Measurements from ENCODE around the gene SLC1A7.

Gene SLC1A7

DNA sequence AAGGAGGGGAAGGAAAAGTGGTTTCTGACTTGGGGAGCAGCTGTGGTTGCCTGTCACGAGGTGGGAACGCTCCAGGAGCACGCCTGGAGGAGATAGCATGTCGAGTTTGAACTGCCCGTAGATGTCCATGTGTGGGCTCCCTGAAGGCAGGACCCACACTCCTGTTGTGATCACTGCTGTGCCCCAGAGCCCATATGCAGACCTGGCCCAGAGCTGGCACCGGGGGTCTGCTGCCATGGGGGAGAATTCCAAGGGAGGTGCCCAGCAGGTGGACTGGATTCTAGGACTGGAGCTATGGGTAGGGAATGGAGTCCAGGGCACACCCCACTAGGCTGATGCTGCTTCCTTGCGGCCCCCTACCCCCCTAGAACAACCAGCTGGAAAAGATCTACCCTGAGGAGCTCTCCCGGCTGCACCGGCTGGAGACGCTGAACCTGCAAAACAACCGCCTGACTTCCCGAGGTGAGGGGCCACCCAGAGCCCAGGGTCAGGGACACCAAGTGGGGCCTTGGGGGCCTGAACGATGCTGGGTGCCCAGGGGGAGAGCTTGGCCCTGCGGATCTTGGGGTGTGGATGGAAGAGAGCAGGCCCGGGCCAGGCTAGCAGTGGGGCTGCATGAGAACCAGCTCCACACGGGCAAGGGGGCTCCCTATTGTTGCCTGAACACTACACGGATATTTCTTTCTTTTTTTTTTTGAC lies 71.1 kb downstream of the SLC1A7 start:
- Histone ChIP-seq H3K4me1 (ENCODE audit: insufficient read depth, low read length, severe bottlenecking) (no peaks in the 10 kb centered on the region), H3K27ac (ENCODE audit: low read depth, low read length, poor library complexity, severe bottlenecking) (no peak overlapping the region), H2AFZ (ENCODE audit: low read length) (no peak overlapping the region), H3K79me2 (ENCODE audit: insufficient read depth, low read length) (no peaks in the 10 kb centered on the region), H3K9ac (ENCODE audit: low read length) (no peak overlapping the region), H3F3A (ENCODE audit: insufficient read depth, low read length) (no peaks in the 10 kb centered on the region), H3K9me3 (ENCODE audit: low read length) (no peaks in the 10 kb centered on the region), H3K4me2 (ENCODE audit: low read length) (no peak overlapping the region), H3K4me3 (ENCODE audit: low read depth, low read length, poor library complexity, severe bottlenecking) (no peak overlapping the region), H4K20me1 (ENCODE audit: insufficient read depth, low read length) (no peaks in the 10 kb centered on the region), H3K27me3 (ENCODE audit: insufficient read depth, low read length) (peaks cover 5% of the 10 kb centered on the region; the same call in 1 of the 2 replicates), H3K9me2 (ENCODE audit: low read depth, low read length) (no peaks in the 10 kb centered on the region), H3K36me3 (ENCODE audit: insufficient read depth, low read length) (no peaks in the 10 kb centered on the region)
- no peak for TF ChIP-seq EZH2 (IDR thresholded peaks at IDR 0.05; ENCODE audit: borderline replicate concordance, low read length)
- TF ChIP-seq, protein P1, sequence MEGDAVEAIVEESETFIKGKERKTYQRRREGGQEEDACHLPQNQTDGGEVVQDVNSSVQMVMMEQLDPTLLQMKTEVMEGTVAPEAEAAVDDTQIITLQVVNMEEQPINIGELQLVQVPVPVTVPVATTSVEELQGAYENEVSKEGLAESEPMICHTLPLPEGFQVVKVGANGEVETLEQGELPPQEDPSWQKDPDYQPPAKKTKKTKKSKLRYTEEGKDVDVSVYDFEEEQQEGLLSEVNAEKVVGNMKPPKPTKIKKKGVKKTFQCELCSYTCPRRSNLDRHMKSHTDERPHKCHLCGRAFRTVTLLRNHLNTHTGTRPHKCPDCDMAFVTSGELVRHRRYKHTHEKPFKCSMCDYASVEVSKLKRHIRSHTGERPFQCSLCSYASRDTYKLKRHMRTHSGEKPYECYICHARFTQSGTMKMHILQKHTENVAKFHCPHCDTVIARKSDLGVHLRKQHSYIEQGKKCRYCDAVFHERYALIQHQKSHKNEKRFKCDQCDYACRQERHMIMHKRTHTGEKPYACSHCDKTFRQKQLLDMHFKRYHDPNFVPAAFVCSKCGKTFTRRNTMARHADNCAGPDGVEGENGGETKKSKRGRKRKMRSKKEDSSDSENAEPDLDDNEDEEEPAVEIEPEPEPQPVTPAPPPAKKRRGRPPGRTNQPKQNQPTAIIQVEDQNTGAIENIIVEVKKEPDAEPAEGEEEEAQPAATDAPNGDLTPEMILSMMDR (IDR thresholded peaks at IDR 0.05; ENCODE audit: low read length) = no peak

DNA sequence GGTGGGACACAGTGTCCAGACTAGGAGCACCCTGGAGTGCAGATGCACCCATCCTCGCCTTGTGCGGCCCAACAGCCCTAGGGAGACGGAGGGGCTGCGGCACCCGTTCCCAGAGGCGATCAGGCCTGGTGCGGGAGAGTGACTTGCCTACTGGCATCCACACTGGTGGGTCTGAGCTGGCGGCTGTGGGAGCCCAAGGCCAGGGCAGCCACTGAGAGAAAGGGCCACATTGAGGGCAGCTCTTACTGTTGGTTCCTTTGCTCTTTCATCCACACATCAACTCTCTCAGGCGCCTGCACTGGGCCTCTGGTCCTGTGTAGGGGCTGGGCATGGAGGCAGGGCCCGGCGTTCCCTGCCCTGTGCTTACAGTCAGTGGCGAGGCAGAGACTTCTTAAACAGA lies 71.8 kb downstream of the SLC1A7 start:
- H2AFZ ChIP-seq (ENCODE audit: low read length) = no peak overlapping the region
- H4K20me1 ChIP-seq (ENCODE audit: insufficient read depth, low read length) = no peaks in the 10 kb centered on the region
- no peaks in the 10 kb centered on the region for H3K36me3 ChIP-seq (ENCODE audit: insufficient read depth, low read length)
- H3K9me3 ChIP-seq (ENCODE audit: low read length) = no peaks in the 10 kb centered on the region
- TF ChIP-seq, protein P1 (IDR thresholded peaks at IDR 0.05; ENCODE audit: low read length) = no peak
- no peak for TF ChIP-seq EZH2 (IDR thresholded peaks at IDR 0.05; ENCODE audit: borderline replicate concordance, low read length)
- no peak overlapping the region for H3K27ac ChIP-seq (ENCODE audit: low read depth, low read length, poor library complexity, severe bottlenecking)
- no peaks in the 10 kb centered on the region for H3F3A ChIP-seq (ENCODE audit: insufficient read depth, low read length)
- no peak overlapping the region for H3K4me3 ChIP-seq (ENCODE audit: low read depth, low read length, poor library complexity, severe bottlenecking)
- peaks cover 5% of the 10 kb centered on the region; the same call in 1 of the 2 replicates for H3K27me3 ChIP-seq (ENCODE audit: insufficient read depth, low read length)
- H3K9me2 ChIP-seq (ENCODE audit: low read depth, low read length) = no peaks in the 10 kb centered on the region
- H3K9ac ChIP-seq (ENCODE audit: low read length) = no peak overlapping the region
- H3K4me1 ChIP-seq (ENCODE audit: insufficient read depth, low read length, severe bottlenecking) = no peaks in the 10 kb centered on the region
- H3K4me2 ChIP-seq (ENCODE audit: low read length) = no peak overlapping the region
- H3K79me2 ChIP-seq (ENCODE audit: insufficient read depth, low read length) = no peaks in the 10 kb centered on the region

DNA sequence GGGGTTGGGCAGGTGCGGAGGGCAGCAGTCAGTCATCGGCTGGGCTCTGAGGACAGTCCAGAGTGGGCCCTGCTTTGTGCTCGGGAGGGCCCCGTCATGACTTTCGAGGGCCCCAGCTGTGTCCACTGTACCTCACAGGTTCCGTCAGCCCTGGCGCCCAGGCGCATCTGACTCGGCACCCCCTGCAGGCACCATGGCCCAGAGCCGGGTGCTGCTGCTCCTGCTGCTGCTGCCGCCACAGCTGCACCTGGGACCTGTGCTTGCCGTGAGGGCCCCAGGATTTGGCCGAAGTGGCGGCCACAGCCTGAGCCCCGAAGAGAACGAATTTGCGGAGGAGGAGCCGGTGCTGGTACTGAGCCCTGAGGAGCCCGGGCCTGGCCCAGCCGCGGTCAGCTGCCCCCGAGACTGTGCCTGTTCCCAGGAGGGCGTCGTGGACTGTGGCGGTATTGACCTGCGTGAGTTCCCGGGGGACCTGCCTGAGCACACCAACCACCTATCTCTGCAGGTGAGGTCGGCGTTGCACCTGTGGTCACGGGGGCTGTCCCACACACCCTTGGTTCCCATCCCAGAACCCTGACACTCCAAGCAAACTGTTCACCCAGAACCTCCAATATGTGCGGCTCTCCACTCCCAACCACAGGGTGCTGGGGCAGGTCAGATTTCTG lies 72.6 kb downstream of the SLC1A7 start:
- no peaks in the 10 kb centered on the region for H4K20me1 ChIP-seq (ENCODE audit: insufficient read depth, low read length)
- H3K79me2 ChIP-seq (ENCODE audit: insufficient read depth, low read length) = no peaks in the 10 kb centered on the region
- H3K4me3 ChIP-seq (ENCODE audit: low read depth, low read length, poor library complexity, severe bottlenecking) = no peak overlapping the region
- H3K9me2 ChIP-seq (ENCODE audit: low read depth, low read length) = no peaks in the 10 kb centered on the region
- H2AFZ ChIP-seq (ENCODE audit: low read length) = no peak overlapping the region
- H3F3A ChIP-seq (ENCODE audit: insufficient read depth, low read length) = no peaks in the 10 kb centered on the region
- no peak overlapping the region for H3K9ac ChIP-seq (ENCODE audit: low read length)
- 0 out of 2 replicates have a peak, but pooled peaks cover 5% of the 10 kb centered on the region for H3K27me3 ChIP-seq (ENCODE audit: insufficient read depth, low read length)
- no peak overlapping the region for H3K27ac ChIP-seq (ENCODE audit: low read depth, low read length, poor library complexity, severe bottlenecking)
- TF ChIP-seq, protein P1 (IDR thresholded peaks at IDR 0.05; ENCODE audit: low read length) = no peak
- TF ChIP-seq EZH2 (IDR thresholded peaks at IDR 0.05; ENCODE audit: borderline replicate concordance, low read length) = no peak
- H3K4me2 ChIP-seq (ENCODE audit: low read length) = no peak overlapping the region
- H3K36me3 ChIP-seq (ENCODE audit: insufficient read depth, low read length) = no peaks in the 10 kb centered on the region
- no peaks in the 10 kb centered on the region for H3K9me3 ChIP-seq (ENCODE audit: low read length)
- no peaks in the 10 kb centered on the region for H3K4me1 ChIP-seq (ENCODE audit: insufficient read depth, low read length, severe bottlenecking)

All from OCI-LY1 (cell line).